HepG2 (cell line): Measurements from ENCODE around the gene RNPC3. TPM values are rescaled to one million over a fixed set of nuclear protein-coding genes. Genes with fewer than 3 reads are reported as not detected.

Experiments used
- ATF6 ChIP-seq: sonication (generic); formaldehyde crosslinking; conservative IDR thresholded peaks from 2 replicates; pipeline ENCODE4 v1.4.0; 2020; ENCODE audit warnings: missing genetic modification reagents
- BHLHE40 ChIP-seq: IDR thresholded peaks from 2 replicates; pipeline ENCODE4 v1.6.1; 2011; ENCODE audit warnings: low read length, improper control_type of control experiment
- CENPT ChIP-seq: sonication (generic); formaldehyde crosslinking; IDR thresholded peaks from 2 replicates; pipeline ENCODE4 v1.8.0; 2022; ENCODE audit warnings: low read depth, mild to moderate bottlenecking, moderate library complexity, missing genetic modification reagents
- CENPX ChIP-seq: sonication (generic); formaldehyde crosslinking; IDR thresholded peaks from 2 replicates; pipeline ENCODE4 v1.9.0; 2021; ENCODE audit warnings: mild to moderate bottlenecking, missing genetic modification reagents, moderate library complexity
- FOXC1 ChIP-seq: sonication (generic); formaldehyde crosslinking; IDR thresholded peaks from 2 replicates; pipeline ENCODE4 v1.8.0; 2022; ENCODE audit warnings: mild to moderate bottlenecking, missing genetic modification reagents, borderline replicate concordance
- FOXO4 ChIP-seq: sonication (generic); formaldehyde crosslinking; conservative IDR thresholded peaks from 2 replicates; pipeline ENCODE4 v1.8.1; 2023; ENCODE audit warnings: missing genetic modification reagents
- KLF11 ChIP-seq: IDR thresholded peaks from 2 replicates; pipeline ENCODE4 v1.6.1; 2016; ENCODE audit warnings: missing compliant biosample characterization
- LRRFIP1 ChIP-seq: sonication (generic); formaldehyde crosslinking; conservative IDR thresholded peaks from 2 replicates; pipeline ENCODE4 v1.4.0; 2020; ENCODE audit warnings: missing genetic modification reagents
- PHF21A ChIP-seq: sonication (generic); formaldehyde crosslinking; IDR thresholded peaks from 2 replicates; pipeline ENCODE4 v1.5.0; 2020; ENCODE audit warnings: mild to moderate bottlenecking, missing genetic modification reagents
- SMAD9 ChIP-seq: sonication (generic); formaldehyde crosslinking; IDR thresholded peaks from 2 replicates; pipeline ENCODE4 v1.5.1; 2020; ENCODE audit warnings: mild to moderate bottlenecking, missing genetic modification reagents
- ZBTB40 ChIP-seq, 2 experiments: fragments of 450-650 bp in 1 of 2; sonication (generic) in 1 of 2; formaldehyde crosslinking in 1 of 2; IDR thresholded peaks; 2 replicates each; pipeline versions ENCODE4 v1.6.1 to v1.8.0; 2016 to 2022; ENCODE audit warnings: antibody characterized with exemption in 1 of 2, mild to moderate bottlenecking in 1 of 2, missing genetic modification reagents in 1 of 2
- ZFP41 ChIP-seq: sonication (generic); formaldehyde crosslinking; IDR thresholded peaks from 2 replicates; pipeline ENCODE4 v1.4.0; 2020; ENCODE audit warnings: mild to moderate bottlenecking, missing genetic modification reagents, borderline replicate concordance
- ZNF510 ChIP-seq: sonication (generic); formaldehyde crosslinking; IDR thresholded peaks from 2 replicates; pipeline ENCODE4 v1.4.0; 2020; ENCODE audit warnings: low read depth, mild to moderate bottlenecking, missing genetic modification reagents
- polyA plus RNA-seq, 8 experiments: library from polyadenylated mRNA; depleted of rRNA in 3 of 8; stranded (reverse) in 7 of 8; unstranded in 1 of 8; fragments of >200 nt; fragmentation: Illumina TruSeq in 4 of 8; extraction: Trizol in 4 of 8; gene quantifications; 2 replicates each; pipeline versions ENCODE4 v1.2.1 to v1.2.3, GENCODE V29; 2011 to 2016; ENCODE audit warnings: low read depth in 4 of 8, missing spikeins in 1 of 8, mixed read lengths in 1 of 8; ENCODE audit not compliant: insufficient read depth in 1 of 8
- total RNA-seq, 5 experiments: library from RNA; depleted of rRNA; stranded (reverse); fragments of >200 nt; fragmentation: Illumina TruSeq; extraction: Trizol; gene quantifications; 2 replicates each; pipeline ENCODE4 v1.2.3, GENCODE V29; 2016; ENCODE audit warnings: low read depth in 1 of 5

RNPC3 gene
- total and polyA plus RNA-seq, 2 of the 13 experiments (the other 11 are each of a cell fraction or from before 2014, with no cell fraction given), result 9.1 to 22.1 TPM

- no peak for TF ChIP-seq ATF6 (CRISPR knock-in tag)
- no peak for TF ChIP-seq LRRFIP1
- no peak for TF ChIP-seq CENPT (CRISPR knock-in tag)
- no peak for TF ChIP-seq ZNF510 (CRISPR knock-in tag)
- no peak for TF ChIP-seq PHF21A (CRISPR knock-in tag)
- no peak for TF ChIP-seq FOXO4
- TF ChIP-seq ZBTB40 (IDR thresholded peaks at IDR 0.05), result no peak
- no peak for TF ChIP-seq ZBTB40 (CRISPR knock-in tag; IDR thresholded peaks at IDR 0.05)
- no peak for TF ChIP-seq CENPX
- TF ChIP-seq SMAD9 (CRISPR knock-in tag), result no peak
- TF ChIP-seq KLF11 (CRISPR knock-in tag), result no peak
- no peak for TF ChIP-seq BHLHE40
- no peak for TF ChIP-seq ZFP41 (CRISPR knock-in tag)
- TF ChIP-seq FOXC1, result no peak
Measured at GRCh38 chr1:103525607-103526507, at the start of gene RNPC3 (continued).
